Hepatocyte (in vitro differentiated cells): ENCODE measurements around the gene PRPSAP2.

Experiments
- CTCF ChIP-seq: fragments of 200-600 bp; sonication (generic); IDR thresholded peaks from 2 replicates; pipeline ENCODE4 v1.5.1; 2016; ENCODE audit warnings: antibody characterized with exemption, mild to moderate bottlenecking; ENCODE audit not compliant: poor library complexity
- EZH2 ChIP-seq: fragments of 200-600 bp; sonication (generic); IDR thresholded peaks from 2 replicates; pipeline ENCODE4 v1.6.1; 2016; ENCODE audit warnings: antibody characterized with exemption, mild to moderate bottlenecking, borderline replicate concordance
- EZH2phosphoT487 ChIP-seq: fragments of 200-600 bp; sonication (generic); IDR thresholded peaks from one replicate; pipeline ENCODE4 v1.6.1; 2018; ENCODE audit warnings: antibody characterized with exemption, mild to moderate bottlenecking, low read depth, moderate library complexity; ENCODE audit not compliant: unreplicated experiment, severe bottlenecking

- TF ChIP-seq CTCF, result no peak
- TF ChIP-seq EZH2, result no peak
- no peak for TF ChIP-seq EZH2phosphoT487
Observed at GRCh38 chr17:18857864-18858566, at the start of gene PRPSAP2.
